Colonic mucosa (tissue), 4 donors: ENCODE results near the gene KCNMB4. TPM values are rescaled to one million over a fixed set of nuclear protein-coding genes. Genes with fewer than 3 reads are reported as not detected.

Source experiments
- DNase-seq: peaks from one replicate; pipeline ENCODE4 v3.0.0-alpha.2; 2020
- H3K27ac ChIP-seq: fragments of 200-600 bp; one replicate; pipeline ENCODE4 v1.8.0; 2021
- H3K27me3 ChIP-seq: fragments of 200-600 bp; one replicate; pipeline ENCODE4 v1.8.0; 2021
- H3K36me3 ChIP-seq: fragments of 200-600 bp; one replicate; pipeline ENCODE4 v1.8.0; 2021
- H3K4me1 ChIP-seq: fragments of 200-600 bp; one replicate; pipeline ENCODE4 v1.8.0; 2021; ENCODE audit warnings: mild to moderate bottlenecking
- H3K4me3 ChIP-seq: fragments of 200-600 bp; one replicate; pipeline ENCODE4 v1.8.0; 2021
- H3K9ac ChIP-seq, 2 donors: one replicate each; pipeline ENCODE4 v1.7.0; 2013; ENCODE audit warnings: control low read depth in 2 of 2, low read depth in 2 of 2, low read length in 2 of 2
- H3K9me3 ChIP-seq: fragments of 200-600 bp; one replicate; pipeline ENCODE4 v1.8.0; 2021
- intact Hi-C: fragments of 100-400 bp; cut with DNase I; formaldehyde crosslinking; loops from one replicate; pipeline ENCODE4 v1.14.1; 2022
- total RNA-seq, 2 donors: library from RNA; stranded (reverse); fragmentation: NEBNext Ultra II Directional in 1 of 2; extraction: Animal tissue kit (Norgen Biotek cat#: 25700) in 1 of 2; gene quantifications; one replicate each; pipeline ENCODE4 v1.2.1, GENCODE V29; 2021
- TF ChIP-seq, protein P1 (sequence below): fragments of 200-600 bp; IDR thresholded peaks from one replicate; pipeline ENCODE4 v1.8.0; 2022; ENCODE audit warnings: antibody characterized with exemption, mild to moderate bottlenecking
- donor health status: healthy.
- donor health status: DM: no; HTN: no; CAD: no.
- donor health status: DM: no; HTN: no; CAD: no.

The KCNMB4 gene
- total RNA-seq, 2 donors from 2014 or later = 0.35 to 1.3 TPM

DNA sequence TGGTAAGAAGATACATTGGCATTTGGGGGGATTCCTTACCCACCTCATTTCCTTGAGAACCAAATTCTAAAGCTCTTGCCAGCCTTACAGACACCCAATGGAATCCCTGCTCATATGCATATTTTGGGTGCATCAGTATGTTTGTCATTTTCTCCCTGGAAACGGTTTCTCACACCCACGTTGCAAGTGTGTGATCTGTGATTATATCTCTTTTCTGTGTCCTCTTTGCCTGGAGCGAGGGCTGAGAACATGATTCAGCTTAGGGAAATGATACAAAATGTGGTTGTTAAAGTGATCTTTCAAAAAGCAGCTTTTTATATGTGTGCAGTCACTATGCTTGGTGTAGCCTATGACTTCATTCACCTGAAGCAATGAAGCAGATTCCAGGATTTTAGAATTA lies 52.0 kb downstream of the KCNMB4 start:
- Histone ChIP-seq H3K4me3 (no peak overlapping the region), H3K36me3 (no peaks in the 10 kb centered on the region), H3K9me3 (no peaks in the 10 kb centered on the region), H3K27me3 (no peaks in the 10 kb centered on the region), H3K27ac (no peak overlapping the region), H3K4me1 (no peaks in the 10 kb centered on the region), H3K9ac (no peak overlapping the region)
- no peak for DNase-seq
- TF ChIP-seq, protein P1, sequence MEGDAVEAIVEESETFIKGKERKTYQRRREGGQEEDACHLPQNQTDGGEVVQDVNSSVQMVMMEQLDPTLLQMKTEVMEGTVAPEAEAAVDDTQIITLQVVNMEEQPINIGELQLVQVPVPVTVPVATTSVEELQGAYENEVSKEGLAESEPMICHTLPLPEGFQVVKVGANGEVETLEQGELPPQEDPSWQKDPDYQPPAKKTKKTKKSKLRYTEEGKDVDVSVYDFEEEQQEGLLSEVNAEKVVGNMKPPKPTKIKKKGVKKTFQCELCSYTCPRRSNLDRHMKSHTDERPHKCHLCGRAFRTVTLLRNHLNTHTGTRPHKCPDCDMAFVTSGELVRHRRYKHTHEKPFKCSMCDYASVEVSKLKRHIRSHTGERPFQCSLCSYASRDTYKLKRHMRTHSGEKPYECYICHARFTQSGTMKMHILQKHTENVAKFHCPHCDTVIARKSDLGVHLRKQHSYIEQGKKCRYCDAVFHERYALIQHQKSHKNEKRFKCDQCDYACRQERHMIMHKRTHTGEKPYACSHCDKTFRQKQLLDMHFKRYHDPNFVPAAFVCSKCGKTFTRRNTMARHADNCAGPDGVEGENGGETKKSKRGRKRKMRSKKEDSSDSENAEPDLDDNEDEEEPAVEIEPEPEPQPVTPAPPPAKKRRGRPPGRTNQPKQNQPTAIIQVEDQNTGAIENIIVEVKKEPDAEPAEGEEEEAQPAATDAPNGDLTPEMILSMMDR = no peak
- intact Hi-C loops = no loop called here

DNA sequence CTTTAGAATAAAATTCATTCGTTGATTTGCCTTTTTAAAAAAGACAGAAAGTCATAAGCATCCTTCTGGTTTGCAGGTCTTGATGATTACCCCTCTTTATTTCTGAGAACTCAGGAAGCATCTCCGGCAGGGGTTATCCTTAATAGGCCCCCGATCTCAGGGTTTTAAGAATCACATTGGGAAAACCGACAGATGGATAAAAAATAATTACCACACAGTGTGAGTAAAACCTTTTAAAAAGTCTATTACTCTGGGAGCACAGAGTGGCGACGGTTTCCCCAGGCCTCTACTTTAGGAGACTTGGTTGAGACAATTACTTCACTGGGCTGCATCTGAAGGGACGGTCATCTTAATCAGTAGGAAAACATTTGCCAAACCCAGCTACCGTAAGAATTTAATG lies 56.5 kb downstream of the KCNMB4 start:
- Histone ChIP-seq H3K4me1 (no peaks in the 10 kb centered on the region), H3K27ac (no peak overlapping the region), H3K4me3 (no peak overlapping the region), H3K9ac (no peak overlapping the region), H3K36me3 (no peaks in the 10 kb centered on the region), H3K9me3 (no peaks in the 10 kb centered on the region), H3K27me3 (no peaks in the 10 kb centered on the region)
- intact Hi-C loops = no loop called here
- TF ChIP-seq, protein P1 = no peak
- no peak for DNase-seq

DNA sequence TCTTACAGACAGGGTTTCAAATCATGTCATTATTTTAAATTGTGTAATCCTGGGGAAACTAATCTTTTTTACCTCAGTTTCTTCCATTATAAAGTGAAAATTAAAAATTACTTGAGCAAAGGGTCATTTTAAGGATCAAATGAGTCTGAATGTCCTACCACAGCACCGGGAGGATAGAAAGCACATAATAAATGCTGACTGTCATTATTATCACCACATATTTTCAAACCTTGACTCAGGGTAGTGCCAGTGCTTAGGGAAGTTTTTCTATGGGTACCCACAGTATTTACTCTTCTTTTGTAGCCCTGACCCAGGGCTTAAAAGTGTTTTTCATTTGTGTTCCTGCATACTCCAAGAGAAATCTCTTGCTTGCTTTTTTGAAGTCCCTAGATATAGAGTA lies 60.5 kb downstream of the KCNMB4 start:
- Histone ChIP-seq H3K4me3 (no peak overlapping the region), H3K27ac (no peak overlapping the region), H3K9me3 (no peaks in the 10 kb centered on the region), H3K9ac (no peak overlapping the region), H3K4me1 (no peaks in the 10 kb centered on the region), H3K36me3 (no peaks in the 10 kb centered on the region), H3K27me3 (no peaks in the 10 kb centered on the region)
- TF ChIP-seq, protein P1 = no peak
- intact Hi-C loops = no loop called here
- DNase-seq = no peak

DNA sequence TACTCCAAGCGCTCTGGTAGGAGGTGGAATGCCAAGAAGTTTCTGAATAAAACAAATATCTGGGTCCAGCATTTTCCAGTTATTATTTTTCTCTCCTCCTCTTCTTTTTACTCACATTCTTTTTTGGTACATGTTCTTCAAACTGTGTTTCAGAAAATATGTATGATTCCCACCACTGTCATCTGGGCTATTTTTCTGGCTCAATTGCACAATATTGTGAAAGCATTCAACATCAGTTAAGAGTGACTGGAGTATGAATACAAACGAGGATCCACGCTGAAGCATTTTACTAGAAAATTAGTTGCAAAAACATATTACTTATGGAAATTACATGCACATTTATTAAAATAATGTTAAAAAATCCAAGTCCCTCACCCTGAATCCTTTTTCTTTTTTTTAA lies 61.5 kb downstream of the KCNMB4 start:
- no peaks in the 10 kb centered on the region for H3K4me1 ChIP-seq
- no peaks in the 10 kb centered on the region for H3K36me3 ChIP-seq
- TF ChIP-seq, protein P1 = no peak

DNA sequence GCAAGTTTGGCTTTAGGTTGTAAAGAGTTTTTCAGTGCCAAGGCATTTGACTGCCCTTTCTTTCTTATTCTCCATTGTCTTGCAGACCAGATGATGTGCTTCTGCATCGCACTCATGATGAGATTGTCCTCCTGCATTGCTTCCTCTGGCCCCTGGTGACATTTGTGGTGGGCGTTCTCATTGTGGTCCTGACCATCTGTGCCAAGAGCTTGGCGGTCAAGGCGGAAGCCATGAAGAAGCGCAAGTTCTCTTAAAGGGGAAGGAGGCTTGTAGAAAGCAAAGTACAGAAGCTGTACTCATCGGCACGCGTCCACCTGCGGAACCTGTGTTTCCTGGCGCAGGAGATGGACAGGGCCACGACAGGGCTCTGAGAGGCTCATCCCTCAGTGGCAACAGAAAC lies 64.3 kb downstream of the KCNMB4 start:
- intact Hi-C loops = no loop called here
- TF ChIP-seq, protein P1 = no peak
- no peaks in the 10 kb centered on the region for H3K27me3 ChIP-seq
- no peaks in the 10 kb centered on the region for H3K36me3 ChIP-seq
- H3K9ac ChIP-seq = no peak overlapping the region
- no peak overlapping the region for H3K27ac ChIP-seq
- no peak overlapping the region for H3K4me3 ChIP-seq
- no peaks in the 10 kb centered on the region for H3K4me1 ChIP-seq
- H3K9me3 ChIP-seq = no peaks in the 10 kb centered on the region
- no peak for DNase-seq

More for the DNA sequence above, 61.5 kb downstream of the KCNMB4 start:
- H3K4me3 ChIP-seq = no peak overlapping the region
- H3K9me3 ChIP-seq = no peaks in the 10 kb centered on the region
- no peaks in the 10 kb centered on the region for H3K27me3 ChIP-seq
- no peak overlapping the region for H3K27ac ChIP-seq
- H3K9ac ChIP-seq = no peak overlapping the region
- DNase-seq = no peak
- intact Hi-C loops = no loop called here

DNA sequence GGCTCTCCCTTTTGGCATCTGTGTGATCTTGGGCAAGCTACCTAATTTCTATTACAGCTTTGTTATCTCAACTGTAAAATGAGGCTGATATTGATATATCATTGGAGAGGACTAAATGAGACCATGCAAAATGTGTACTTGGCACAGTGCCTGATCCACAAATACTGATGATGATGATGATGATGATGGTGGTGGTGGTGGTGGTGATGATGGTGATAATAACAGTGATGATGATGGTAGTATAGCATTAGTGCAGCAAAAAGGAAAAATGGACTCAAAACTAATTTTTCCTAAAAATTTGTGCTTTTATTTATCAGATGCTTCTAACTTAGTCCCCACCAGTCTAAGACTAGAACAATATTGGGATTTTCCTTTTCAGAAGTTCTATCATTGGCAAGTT lies 70.7 kb downstream of the KCNMB4 start:
- Histone ChIP-seq H3K4me1 (no peaks in the 10 kb centered on the region), H3K9ac (no peak overlapping the region), H3K27me3 (no peaks in the 10 kb centered on the region), H3K4me3 (no peak overlapping the region), H3K27ac (no peak overlapping the region), H3K9me3 (no peaks in the 10 kb centered on the region), H3K36me3 (no peaks in the 10 kb centered on the region)
- no peak for DNase-seq
- TF ChIP-seq, protein P1 = no peak
- intact Hi-C loops = no loop called here
